NK-92 treated with Interleukin-12 subunit alpha and Interleukin-12 subunit beta, amount 100 ng/mL, for 24 hours (cell line): ENCODE measurements around the gene PKMYT1.
"Not testable (repeated sequence)": the region's sequence is repeated elsewhere in the genome, so short reads cannot be mapped to it uniquely, and the experiment has no call there.

Experiments
- DNase-seq: peaks from one replicate; lab custom pipeline; 2025; lab: John Stamatoyannopoulos, UW

PKMYT1 gene

DNA sequence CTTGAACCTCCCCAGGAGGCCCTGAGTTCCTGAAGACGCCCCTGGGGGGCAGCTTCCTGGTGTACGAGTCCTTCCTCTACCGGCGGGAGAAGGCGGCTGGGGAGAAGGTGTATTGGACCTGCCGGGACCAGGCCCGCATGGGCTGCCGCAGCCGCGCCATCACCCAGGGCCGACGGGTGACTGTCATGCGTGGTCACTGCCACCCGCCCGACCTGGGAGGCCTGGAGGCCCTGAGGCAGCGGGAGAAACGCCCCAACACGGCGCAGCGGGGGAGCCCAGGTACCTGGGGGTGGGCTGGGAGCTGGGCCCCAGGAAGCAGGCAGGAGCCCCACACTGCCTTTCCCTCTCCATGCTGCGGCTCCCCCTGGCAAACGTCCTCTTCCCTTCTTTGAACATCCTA, 46.5 kb downstream of the PKMYT1 start:
- no peak for DNase-seq

DNA sequence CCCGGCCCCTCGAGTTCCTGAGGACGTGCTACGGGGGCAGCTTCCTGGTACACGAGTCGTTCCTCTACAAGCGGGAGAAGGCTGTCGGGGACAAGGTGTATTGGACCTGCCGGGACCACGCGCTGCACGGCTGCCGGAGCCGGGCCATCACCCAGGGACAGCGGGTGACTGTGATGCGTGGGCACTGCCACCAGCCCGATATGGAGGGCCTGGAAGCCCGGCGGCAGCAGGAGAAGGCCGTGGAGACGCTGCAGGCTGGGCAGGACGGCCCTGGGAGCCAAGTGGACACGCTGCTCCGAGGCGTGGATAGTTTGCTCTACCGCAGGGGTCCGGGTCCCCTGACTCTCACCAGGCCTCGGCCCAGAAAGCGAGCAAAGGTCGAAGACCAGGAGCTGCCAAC, 47.1 kb downstream of the PKMYT1 start:
- no peak for DNase-seq

DNA sequence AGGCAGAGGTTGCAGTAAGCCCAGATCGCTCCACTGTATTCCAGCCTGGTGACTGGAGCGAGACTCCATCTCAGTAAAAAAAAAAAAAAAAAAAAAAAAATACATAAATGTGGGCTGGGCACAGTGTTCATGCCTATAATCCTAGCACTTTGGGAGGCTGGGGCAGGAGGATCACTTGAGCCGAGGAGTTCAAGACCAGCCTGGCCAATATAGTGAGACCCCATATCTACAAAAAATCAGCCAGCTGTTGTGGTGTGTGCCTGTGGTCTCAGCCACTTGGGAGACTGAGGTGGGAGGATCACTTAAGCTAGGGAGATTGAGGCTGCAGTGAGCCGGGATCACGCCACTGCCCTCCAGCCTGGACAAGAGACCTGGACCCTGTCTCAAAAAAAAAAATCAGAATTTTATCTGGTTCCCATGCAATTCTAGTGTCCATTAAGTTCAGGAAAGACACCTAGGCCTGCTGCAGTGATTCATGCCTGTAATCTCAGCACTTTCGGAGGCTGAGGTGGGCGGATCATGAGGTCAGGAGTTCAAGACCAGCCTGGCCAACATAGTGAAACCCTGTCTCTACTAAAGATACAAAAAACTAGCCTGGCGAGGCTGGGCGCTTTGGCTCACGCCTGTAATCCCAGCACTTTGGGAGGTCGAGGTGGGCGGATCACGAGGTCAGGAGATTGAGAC, 48.9 kb downstream of the PKMYT1 start:
- not testable (repeated sequence) for DNase-seq

DNA sequence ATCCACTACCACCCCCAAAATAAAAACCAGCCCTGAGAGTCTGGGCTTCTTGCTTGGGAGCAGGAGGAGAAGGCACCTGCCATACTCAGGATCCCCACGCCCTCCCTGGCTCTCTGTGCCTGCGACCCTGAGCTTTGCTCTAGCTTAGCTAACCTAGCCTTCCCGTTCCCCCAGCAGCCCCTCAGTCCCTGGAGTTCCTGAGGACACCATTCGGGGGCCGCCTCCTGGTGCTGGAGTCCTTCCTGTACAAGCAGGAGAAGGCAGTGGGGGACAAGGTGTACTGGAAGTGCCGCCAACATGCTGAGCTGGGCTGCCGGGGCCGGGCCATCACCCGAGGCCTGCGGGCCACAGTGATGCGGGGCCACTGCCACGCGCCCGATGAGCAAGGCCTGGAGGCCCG, 50.0 kb downstream of the PKMYT1 start:
- DNase-seq, result no peak

DNA sequence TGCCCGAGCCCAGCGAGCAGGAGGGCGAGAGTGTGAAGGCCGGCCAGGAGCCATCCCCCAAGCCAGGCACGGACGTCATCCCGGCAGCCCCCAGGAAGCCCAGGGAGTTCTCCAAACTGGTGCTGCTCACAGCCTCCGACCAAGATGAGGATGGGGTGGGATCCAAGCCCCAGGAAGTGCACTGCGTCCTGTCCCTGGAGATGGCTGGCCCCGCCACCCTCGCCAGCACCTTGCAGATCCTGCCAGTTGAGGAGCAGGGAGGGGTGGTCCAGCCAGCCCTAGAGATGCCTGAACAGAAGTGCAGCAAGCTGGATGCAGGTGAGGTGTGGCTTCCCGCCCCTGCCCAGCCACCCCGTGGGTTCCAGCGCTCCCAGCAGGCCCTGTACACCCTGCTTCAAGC, 50.6 kb downstream of the PKMYT1 start:
- DNase-seq, result no peak

DNA sequence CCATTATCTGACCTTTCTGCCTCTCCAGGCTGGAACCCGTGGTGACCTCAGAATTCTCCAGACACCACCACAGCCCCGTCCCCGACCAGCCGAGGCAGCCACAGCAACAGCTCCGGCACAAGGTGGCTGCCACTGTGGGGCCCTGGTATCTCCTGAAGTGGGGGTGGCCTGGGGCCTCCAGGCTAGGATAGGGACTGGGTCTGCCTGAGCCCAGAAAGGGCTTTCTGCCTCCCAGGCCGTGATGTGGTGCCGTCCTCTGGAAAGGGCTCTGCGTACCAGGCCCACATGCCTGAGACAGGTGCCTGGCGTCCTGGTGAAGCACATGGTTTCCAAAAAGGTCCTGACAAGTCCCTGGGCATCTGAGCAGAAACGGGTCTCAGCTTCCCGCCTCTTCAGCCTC, 51.5 kb downstream of the PKMYT1 start:
- no peak for DNase-seq

DNA sequence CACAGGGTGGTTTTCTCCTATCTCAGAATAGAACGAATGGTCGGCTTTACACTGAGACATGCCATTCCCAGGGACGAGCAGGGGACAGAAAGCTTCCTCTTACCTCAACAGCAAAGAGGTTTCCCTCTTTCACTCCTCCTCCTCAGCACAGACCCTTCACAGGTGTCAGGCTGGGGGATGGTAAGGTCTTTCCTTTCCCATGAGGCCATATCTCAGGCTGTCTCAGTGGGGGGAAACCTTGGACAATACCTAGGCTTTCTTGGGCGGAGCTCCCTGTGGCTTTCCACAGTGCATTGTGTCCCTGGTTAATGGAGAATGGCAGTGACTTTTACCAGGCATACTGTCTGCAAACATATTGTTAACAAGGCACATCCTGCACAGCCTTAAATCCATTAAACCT, 52.1 kb downstream of the PKMYT1 start:
- DNase-seq, result not testable (repeated sequence)

DNA sequence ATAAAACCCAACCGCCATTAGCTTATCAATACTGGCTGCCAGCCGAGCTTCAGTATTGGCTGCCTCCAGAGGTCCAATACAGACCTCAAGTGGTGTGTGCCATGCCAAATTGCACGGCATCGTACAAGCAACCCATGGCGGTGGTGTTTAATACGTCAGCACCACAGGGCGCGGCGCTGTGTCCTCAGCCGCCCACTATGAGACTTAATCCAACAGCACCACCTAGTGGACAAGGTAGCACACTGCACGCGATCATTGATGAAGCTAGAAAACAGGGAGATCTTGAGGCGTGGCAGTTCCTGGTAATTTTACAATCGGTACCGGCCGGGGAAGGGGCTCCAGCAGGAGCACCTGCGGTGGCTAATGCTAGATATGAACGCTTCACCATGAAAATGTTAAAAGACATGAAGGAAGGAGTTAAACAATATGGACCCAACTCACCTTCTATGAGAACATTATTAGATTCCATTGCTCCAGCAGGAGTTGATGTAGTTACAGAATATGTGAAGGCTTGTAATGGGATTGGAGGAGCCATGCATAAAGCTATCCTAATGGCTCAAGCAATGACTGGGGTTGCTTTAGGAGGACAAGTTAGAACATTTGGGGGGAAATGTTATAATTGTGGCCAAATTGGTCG, 53.1 kb downstream of the PKMYT1 start:
- DNase-seq, result peak; percentile 67

DNA sequence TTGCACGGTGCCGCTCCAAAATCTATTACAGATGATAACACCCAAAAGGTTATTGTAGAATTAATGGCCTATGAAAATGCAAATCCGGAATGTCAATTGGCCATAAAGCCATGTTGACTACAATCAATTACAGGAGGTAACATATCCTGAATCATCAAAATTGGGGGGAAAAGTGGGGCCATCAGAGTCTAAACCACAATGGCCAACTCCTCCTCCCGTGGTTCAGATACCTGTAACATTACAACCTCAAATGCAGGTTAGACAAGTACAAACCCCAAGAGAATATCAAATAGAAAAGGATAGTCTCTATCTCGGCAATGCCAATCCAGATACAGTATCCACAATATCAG, 53.6 kb downstream of the PKMYT1 start:
- no peak for DNase-seq

DNA sequence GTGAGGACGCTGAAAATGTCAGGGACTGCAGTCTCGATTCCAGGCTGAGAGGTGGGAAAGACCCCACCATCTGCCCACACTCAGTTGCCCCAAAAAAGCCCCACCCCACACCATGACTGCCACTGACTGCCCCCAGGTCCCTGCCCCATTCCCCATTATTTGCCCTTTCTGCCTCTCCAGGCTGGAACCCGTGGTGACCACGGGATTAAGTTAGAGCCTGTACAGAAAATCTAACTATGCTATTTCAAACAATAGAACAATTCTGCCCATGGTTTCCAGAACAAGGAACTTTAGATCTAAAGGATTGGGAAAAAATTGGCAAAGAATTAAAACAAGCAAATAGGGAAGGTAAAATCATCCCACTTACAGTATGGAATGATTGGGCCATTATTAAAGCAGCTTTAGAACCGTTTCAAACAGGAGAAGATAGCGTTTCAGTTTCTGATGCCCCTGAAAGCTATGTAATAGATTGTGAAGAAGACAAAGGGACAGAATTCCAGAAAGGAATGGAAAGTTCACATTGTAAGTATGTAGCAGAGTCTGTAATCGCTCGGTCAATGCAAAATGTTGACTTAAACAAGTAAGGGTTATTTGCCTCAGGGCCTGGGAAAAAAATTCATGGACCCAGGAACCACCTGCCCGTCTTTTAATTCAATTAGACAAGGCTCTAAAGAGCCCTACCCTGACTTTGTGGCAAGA, 54.1 kb downstream of the PKMYT1 start:
- no peak for DNase-seq

DNA sequence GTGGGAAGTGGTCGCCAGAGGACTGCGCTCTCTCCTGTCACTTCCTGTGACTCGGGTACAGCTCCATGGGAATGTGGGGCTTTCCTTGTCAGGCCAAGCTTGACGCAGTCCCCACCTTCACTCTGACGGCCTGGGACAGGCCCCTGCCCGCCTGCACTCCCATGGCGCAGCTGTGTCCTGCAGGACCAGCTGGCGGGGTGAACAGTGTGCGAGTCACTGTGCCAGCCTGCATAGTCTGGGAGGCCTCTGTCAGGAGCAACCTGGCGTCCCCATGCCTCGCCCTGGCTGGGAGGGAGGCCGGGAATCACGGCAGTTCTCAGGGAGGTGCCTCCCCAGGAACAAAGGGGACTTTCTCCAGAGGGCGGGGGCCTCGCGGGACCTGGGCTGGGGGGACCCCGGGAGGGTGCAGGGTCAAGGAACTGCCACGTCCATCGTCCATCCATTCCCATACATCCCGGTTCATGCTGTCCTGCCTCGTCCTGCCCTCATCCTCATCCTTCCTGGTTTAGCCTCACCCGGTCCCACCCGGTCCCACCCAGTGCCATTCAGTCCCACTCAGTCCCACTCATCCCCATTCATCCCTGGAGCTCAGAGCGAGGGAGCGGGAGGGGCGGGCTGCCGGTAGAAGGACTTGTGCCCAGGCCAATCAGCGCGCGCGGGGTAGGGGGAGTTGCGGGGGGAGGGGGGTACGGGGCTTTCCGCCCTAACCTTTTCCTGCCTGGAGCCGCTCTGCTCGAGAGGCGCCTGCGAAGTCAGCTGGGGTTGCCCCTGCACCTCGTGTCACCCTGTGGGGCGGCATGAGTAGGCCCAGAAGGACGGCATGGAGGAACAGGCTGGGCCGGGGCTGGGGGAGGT, 55.1 kb downstream of the PKMYT1 start:
- DNase-seq, result no peak

DNA sequence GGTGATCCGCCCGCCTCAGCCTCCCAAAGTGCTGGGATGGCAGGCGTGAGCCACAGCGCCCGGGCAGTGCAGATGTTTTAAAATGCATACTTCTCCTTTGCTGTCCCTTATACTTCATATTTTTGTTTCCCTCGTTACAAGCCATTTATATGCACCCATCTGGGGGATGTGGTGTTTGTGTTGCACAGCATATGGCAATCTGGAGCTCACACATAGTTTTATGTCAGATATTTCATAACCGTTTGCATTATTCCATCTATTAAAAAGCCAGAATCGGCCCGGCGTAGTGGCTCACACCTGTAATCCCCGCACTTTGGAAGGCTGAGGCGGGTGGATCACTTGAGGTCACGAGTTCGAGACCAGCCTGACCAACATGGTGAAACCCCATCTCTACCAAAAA, 56.8 kb downstream of the PKMYT1 start:
- no peak for DNase-seq
